ENCODE data around the gene TMEM14B.

Gene TMEM14B

DNA sequence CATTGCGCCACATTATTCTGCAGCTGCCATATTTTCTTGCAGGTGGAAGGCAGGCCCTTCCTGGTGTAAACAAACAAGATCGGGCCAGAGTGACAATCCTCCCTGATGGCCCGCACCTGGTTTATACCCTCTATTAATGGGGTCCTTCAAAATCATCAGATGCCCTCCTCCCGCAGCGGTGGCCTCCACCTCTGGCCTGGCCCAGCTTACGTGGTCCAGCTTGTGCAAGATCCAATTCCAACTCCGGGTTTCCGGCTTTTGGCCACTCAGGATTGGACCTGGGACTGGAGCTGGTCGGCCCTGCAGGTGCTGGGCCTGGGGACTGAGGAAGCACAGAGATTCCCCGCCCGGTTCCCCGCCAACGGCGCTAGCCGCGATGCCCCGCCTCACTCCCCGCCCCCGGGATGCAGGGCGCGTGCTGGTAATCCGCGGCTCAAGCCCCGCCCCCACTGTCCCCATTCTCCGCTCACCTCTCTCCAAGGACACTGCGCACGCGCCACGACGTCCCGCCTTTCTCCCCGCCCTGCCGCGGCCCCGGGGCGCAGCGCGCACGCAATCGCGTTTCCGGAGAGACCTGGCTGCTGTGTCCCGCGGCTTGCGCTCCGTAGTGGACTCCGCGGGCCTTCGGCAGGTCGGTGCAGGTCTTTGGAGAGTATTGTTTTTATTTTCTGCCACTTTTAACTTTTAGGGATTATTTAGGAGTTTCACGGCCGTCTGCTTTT, at the start of gene TMEM14B:
Gene TMEM14B, plus strand, starts transcription at position 555 of the 722 bp plus-strand sequence. CDS start 1,441 bp downstream, outside the sequence.
- TF ChIP-seq POLR2A (IDR thresholded peaks at IDR 0.05; ENCODE audit: low read length) (peak; percentile 85), GATA1 (IDR thresholded peaks at IDR 0.05; ENCODE audit: low read depth, low read length) (no peak)
- peak; percentile 98 to 99 for DNase-seq

DNA sequence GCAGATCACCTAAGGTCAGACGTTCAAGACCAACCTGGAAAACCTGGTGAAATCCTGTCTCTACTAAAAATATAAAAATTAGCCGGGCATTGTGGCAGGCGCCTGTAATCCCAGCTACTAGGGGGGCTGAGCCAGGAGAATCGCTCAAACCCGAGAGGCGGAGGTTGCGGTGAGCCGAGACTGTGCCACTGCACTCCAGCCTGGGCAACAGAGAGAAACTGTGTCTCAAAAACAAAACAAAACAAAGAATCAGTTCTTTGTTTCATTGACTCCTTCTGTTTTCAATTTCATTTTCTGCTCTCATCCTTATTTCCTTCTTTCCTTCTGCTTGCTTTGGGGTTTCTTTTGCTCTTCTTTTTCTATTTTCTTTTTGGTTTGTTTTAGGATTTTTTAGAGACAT, 33.6 kb upstream of the TMEM14B start:
- TF ChIP-seq GATA1 (IDR thresholded peaks at IDR 0.05; ENCODE audit: low read depth, low read length), result no peak
- TF ChIP-seq POLR2A (IDR thresholded peaks at IDR 0.05; ENCODE audit: low read length), result no peak
- DNase-seq, result no peak

DNA sequence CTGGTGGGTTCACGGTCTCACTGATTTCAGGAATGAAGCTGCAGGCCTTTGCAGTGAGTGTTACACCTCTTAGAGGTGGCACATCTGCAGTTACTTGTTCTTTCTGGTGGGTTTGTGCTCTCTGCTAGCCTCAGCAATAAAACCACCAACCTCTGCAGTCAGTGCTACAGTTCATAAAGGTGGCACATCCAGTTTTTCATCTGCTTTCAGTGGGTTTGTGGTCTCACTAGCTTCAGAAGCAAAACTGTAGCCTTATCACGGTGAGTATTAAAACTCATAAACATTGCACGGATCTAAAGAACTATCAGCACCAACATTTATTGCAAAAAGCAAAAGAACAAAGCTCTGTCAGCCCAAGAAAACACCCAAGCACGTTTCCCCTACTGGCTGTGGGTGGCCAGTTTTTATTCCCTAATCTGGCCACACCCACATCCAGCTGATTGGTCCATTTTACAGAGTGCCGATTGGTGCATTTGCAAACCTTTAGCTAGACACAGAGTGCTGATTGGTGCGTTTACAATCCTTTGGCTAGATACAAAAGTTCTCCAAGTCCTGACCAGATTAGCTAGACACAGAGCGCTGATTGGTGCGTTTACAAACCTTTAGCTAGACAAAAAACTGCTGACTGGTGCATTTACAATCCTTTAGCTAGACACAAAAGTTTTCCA, 28.2 kb upstream of the TMEM14B start:
- peak; percentile 61 to 72 for DNase-seq
- TF ChIP-seq POLR2A (IDR thresholded peaks at IDR 0.05; ENCODE audit: low read length), result no peak
- TF ChIP-seq GATA1 (IDR thresholded peaks at IDR 0.05; ENCODE audit: low read depth, low read length), result no peak

- TF ChIP-seq GATA1 (IDR thresholded peaks at IDR 0.05; ENCODE audit: low read depth, low read length) (no peak), POLR2A (IDR thresholded peaks at IDR 0.05; ENCODE audit: low read length) (no peak)
Observed at GRCh38 chr6:10719964-10720264, 27.7 kb upstream of the TMEM14B start.

GRCh38 chr6:10720265-10720959, 27.2 kb upstream of the TMEM14B start:
- DNase-seq, result peak; percentile 74 to 76
- no peak for TF ChIP-seq GATA1 (IDR thresholded peaks at IDR 0.05; ENCODE audit: low read depth, low read length)
- TF ChIP-seq POLR2A (IDR thresholded peaks at IDR 0.05; ENCODE audit: low read length), result peak; percentile 43

More at GRCh38 chr6:10719964-10720264, 27.7 kb upstream of the TMEM14B start:
- peak in 1 of 2 experiments; percentile 57 for DNase-seq

DNA sequence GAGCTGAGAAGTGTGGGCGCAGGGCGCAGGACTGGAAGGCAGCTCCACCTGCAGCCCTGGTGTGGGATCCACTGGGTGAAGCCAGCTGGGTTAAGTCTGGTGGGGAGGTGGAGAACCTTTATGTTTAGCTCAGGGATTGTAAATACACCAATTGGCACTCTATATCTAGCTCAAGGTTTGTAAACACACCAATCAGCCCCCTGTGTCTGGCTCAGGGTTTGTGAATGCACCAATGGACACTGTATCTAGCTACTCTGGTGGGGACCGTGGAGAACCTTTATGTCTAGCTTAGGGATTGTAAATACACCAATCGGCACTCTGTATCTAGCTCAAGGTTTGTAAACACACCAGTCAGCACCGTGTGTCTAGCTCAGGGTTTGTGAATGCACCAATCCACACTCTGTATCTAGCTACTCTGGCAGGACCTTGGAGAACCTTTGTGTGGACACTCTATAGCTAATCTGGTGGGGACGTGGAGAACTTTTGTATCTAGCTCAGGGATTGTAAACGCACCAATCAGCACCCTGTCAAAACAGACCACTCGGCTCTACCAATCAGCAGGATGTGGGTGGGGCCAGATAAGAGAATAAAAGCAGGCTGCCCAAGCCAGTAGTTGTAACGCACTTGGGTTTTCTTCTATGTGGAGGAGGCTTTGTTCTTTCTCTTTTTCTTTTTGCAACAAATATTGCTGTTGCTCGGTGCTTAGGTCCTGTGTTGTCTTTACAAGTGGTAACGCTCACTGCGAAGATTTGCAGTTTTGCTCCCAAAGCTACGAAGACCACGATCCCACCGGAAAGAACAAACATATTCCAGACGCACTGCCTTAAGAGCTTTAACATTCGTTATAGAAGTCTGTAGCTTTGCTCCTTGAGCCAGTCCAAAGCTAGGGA, 26.4 kb upstream of the TMEM14B start:
- DNase-seq, result peak; percentile 46 to 71
- TF ChIP-seq POLR2A (IDR thresholded peaks at IDR 0.05; ENCODE audit: low read length), result peak; percentile 79

- TF ChIP-seq POLR2A (IDR thresholded peaks at IDR 0.05; ENCODE audit: low read length), result peak; percentile 49
- no peak for TF ChIP-seq GATA1 (IDR thresholded peaks at IDR 0.05; ENCODE audit: low read depth, low read length)
- peak in 1 of 2 experiments; percentile 37 for DNase-seq
Observed at GRCh38 chr6:10721850-10722569, 25.6 kb upstream of the TMEM14B start.

- no peak for DNase-seq
- TF ChIP-seq POLR2A (IDR thresholded peaks at IDR 0.05; ENCODE audit: low read length), result no peak
- no peak for TF ChIP-seq GATA1 (IDR thresholded peaks at IDR 0.05; ENCODE audit: low read depth, low read length)
Observed at GRCh38 chr6:10722570-10722819, 25.1 kb upstream of the TMEM14B start.

DNA sequence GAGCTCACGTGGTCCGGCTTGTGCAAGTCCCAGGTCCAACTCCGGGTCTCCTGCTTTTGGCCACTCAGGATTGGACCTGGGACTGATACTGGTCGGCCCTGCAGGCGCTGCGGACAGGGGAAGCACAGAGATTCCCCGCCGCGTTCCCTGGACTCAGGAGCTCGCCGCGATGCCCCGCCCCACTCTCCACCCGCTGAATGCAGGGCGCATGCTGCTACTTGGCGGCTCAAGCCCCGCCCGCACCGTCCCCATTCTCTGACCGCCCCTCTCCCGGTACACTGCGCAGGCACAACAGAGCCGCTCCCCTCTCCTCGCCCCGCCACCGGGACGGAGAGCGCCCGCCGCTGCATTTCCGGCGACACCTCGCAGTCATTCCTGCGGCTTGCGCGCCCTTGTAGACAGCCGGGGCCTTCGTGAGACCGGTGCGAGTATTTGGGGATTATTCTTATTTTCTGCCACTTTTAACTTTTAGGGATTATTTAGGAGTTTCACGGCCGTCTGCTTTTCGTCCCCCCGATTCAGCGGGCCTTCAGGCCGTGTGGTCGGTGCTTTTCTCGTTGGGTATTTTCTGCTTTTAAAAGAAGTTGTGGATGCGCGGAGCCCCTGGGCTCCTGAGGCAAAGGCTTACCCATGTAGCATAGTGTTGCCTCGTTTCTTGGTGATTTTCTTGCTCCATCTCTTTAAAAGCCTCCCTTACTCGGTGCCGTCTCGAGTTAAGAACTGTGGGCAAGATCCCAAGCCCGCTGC, 24.6 kb upstream of the TMEM14B start, which contains the start of gene TMEM14C:
Gene TMEM14C, plus strand, starts transcription at position 251 of the 747 bp plus-strand sequence. CDS start 1,544 bp downstream, outside the sequence.
- DNase-seq, result peak; percentile 93
- TF ChIP-seq POLR2A (IDR thresholded peaks at IDR 0.05; ENCODE audit: low read length), result peak; percentile 85
- TF ChIP-seq GATA1 (IDR thresholded peaks at IDR 0.05; ENCODE audit: low read depth, low read length), result no peak

- peak; percentile 58 to 65 for DNase-seq
- no peak for TF ChIP-seq GATA1 (IDR thresholded peaks at IDR 0.05; ENCODE audit: low read depth, low read length)
- TF ChIP-seq POLR2A (IDR thresholded peaks at IDR 0.05; ENCODE audit: low read length), result no peak
Observed at GRCh38 chr6:10723567-10723881, 24.1 kb upstream of the TMEM14B start.

GRCh38 chr6:10725044-10725443, 22.6 kb upstream of the TMEM14B start:
- DNase-seq, result peak; percentile 81 to 97

DNA sequence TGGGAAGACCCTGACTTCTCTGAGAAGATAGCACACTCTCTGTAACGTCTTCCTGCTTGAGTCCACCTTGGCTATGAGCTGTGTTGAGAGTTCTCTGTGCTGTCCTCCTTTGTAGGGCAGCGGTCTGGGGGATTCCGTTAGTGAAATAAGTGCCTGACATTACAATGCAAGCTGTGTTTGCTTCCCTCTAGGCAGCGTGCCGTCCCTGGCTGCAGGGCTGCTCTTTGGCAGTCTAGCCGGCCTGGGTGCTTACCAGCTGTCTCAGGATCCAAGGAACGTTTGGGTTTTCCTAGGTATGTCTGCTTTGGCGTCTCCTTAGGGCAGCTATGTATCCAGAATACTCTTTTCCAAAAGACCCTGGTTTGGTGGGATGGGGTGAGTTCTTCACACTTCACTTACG, 21.9 kb upstream of the TMEM14B start:
- TF ChIP-seq POLR2A (IDR thresholded peaks at IDR 0.05; ENCODE audit: low read length) (no peak), GATA1 (IDR thresholded peaks at IDR 0.05; ENCODE audit: low read depth, low read length) (no peak)
- peak in 1 of 2 experiments; percentile 41 for DNase-seq

More at GRCh38 chr6:10725044-10725443, 22.6 kb upstream of the TMEM14B start:
- TF ChIP-seq POLR2A (IDR thresholded peaks at IDR 0.05; ENCODE audit: low read length) (peak; percentile 64), GATA1 (IDR thresholded peaks at IDR 0.05; ENCODE audit: low read depth, low read length) (peak; percentile 64)
